Measurements from ENCODE around the gene ANKMY1.

ANKMY1 gene

GRCh38 chr2:240451791-240452461 is 105.9 kb downstream of the ANKMY1 start:
- no peak overlapping the region for H2AFZ ChIP-seq (ENCODE audit: low read depth, low read length)
- TF ChIP-seq CTCF (IDR thresholded peaks at IDR 0.05; ENCODE audit: low read depth, low read length) = no peak
- TF ChIP-seq EZH2phosphoT487 (IDR thresholded peaks at IDR 0.05; ENCODE audit: low read depth) = no peak
- no peaks in the 10 kb centered on the region for H3K79me2 ChIP-seq (ENCODE audit: low read length)
- H3K36me3 ChIP-seq (replicated peaks; ENCODE audit: low read depth, low read length) = no peaks in the 10 kb centered on the region
- no peaks in the 10 kb centered on the region for H3K4me1 ChIP-seq (ENCODE audit: low read length)
- no peak overlapping the region for H3K4me2 ChIP-seq (ENCODE audit: low read length)
- H3K9me3 ChIP-seq (ENCODE audit: insufficient read depth, low read length) = no peaks in the 10 kb centered on the region
- no peaks in the 10 kb centered on the region for H3K27me3 ChIP-seq (ENCODE audit: low read depth, low read length)
- no peaks in the 10 kb centered on the region for H4K20me1 ChIP-seq (ENCODE audit: insufficient read depth, low read length)
- H3K4me3 ChIP-seq (ENCODE audit: low read length) = no peak overlapping the region
- H3K27ac ChIP-seq (ENCODE audit: low read length) = no peak overlapping the region
- H3K9ac ChIP-seq (ENCODE audit: low read length) = no peak overlapping the region

GRCh38 chr2:240451108-240451611 is 106.6 kb downstream of the ANKMY1 start:
- Histone ChIP-seq H3K9ac (ENCODE audit: low read length) (no peak overlapping the region), H3K4me3 (ENCODE audit: low read length) (no peak overlapping the region), H3K36me3 (replicated peaks; ENCODE audit: low read depth, low read length) (no peaks in the 10 kb centered on the region), H4K20me1 (ENCODE audit: insufficient read depth, low read length) (no peaks in the 10 kb centered on the region), H3K27me3 (ENCODE audit: low read depth, low read length) (no peaks in the 10 kb centered on the region), H3K4me1 (ENCODE audit: low read length) (no peaks in the 10 kb centered on the region), H2AFZ (ENCODE audit: low read depth, low read length) (no peak overlapping the region), H3K9me3 (ENCODE audit: insufficient read depth, low read length) (no peaks in the 10 kb centered on the region), H3K79me2 (ENCODE audit: low read length) (no peaks in the 10 kb centered on the region), H3K4me2 (ENCODE audit: low read length) (no peak overlapping the region), H3K27ac (ENCODE audit: low read length) (no peak overlapping the region)
- TF ChIP-seq EZH2phosphoT487 (IDR thresholded peaks at IDR 0.05; ENCODE audit: low read depth) = no peak
- no peak for TF ChIP-seq CTCF (IDR thresholded peaks at IDR 0.05; ENCODE audit: low read depth, low read length)

- TF ChIP-seq EZH2phosphoT487 (IDR thresholded peaks at IDR 0.05; ENCODE audit: low read depth) (no peak), CTCF (IDR thresholded peaks at IDR 0.05; ENCODE audit: low read depth, low read length) (no peak)
- no peaks in the 10 kb centered on the region for H3K79me2 ChIP-seq (ENCODE audit: low read length)
Observed at GRCh38 chr2:240450532-240451107, 107.2 kb downstream of the ANKMY1 start.

GRCh38 chr2:240449764-240450531 is 107.8 kb downstream of the ANKMY1 start:
- TF ChIP-seq EZH2phosphoT487 (IDR thresholded peaks at IDR 0.05; ENCODE audit: low read depth) = no peak
- TF ChIP-seq CTCF (IDR thresholded peaks at IDR 0.05; ENCODE audit: low read depth, low read length) = no peak
- no peak overlapping the region for H3K4me2 ChIP-seq (ENCODE audit: low read length)
- H4K20me1 ChIP-seq (ENCODE audit: insufficient read depth, low read length) = no peaks in the 10 kb centered on the region
- no peak overlapping the region for H3K4me3 ChIP-seq (ENCODE audit: low read length)
- no peaks in the 10 kb centered on the region for H3K27me3 ChIP-seq (ENCODE audit: low read depth, low read length)
- H3K79me2 ChIP-seq (ENCODE audit: low read length) = no peaks in the 10 kb centered on the region
- H2AFZ ChIP-seq (ENCODE audit: low read depth, low read length) = no peak overlapping the region
- H3K4me1 ChIP-seq (ENCODE audit: low read length) = no peaks in the 10 kb centered on the region
- H3K9me3 ChIP-seq (ENCODE audit: insufficient read depth, low read length) = no peaks in the 10 kb centered on the region
- no peak overlapping the region for H3K27ac ChIP-seq (ENCODE audit: low read length)
- H3K36me3 ChIP-seq (replicated peaks; ENCODE audit: low read depth, low read length) = no peaks in the 10 kb centered on the region
- no peak overlapping the region for H3K9ac ChIP-seq (ENCODE audit: low read length)

More at GRCh38 chr2:240450532-240451107, 107.2 kb downstream of the ANKMY1 start:
- H3K4me2 ChIP-seq (ENCODE audit: low read length) = no peak overlapping the region
- no peak overlapping the region for H3K9ac ChIP-seq (ENCODE audit: low read length)
- H3K27ac ChIP-seq (ENCODE audit: low read length) = no peak overlapping the region
- no peaks in the 10 kb centered on the region for H3K27me3 ChIP-seq (ENCODE audit: low read depth, low read length)
- no peaks in the 10 kb centered on the region for H3K36me3 ChIP-seq (replicated peaks; ENCODE audit: low read depth, low read length)
- H3K4me1 ChIP-seq (ENCODE audit: low read length) = no peaks in the 10 kb centered on the region
- no peak overlapping the region for H2AFZ ChIP-seq (ENCODE audit: low read depth, low read length)
- no peaks in the 10 kb centered on the region for H3K9me3 ChIP-seq (ENCODE audit: insufficient read depth, low read length)
- H3K4me3 ChIP-seq (ENCODE audit: low read length) = no peak overlapping the region
- H4K20me1 ChIP-seq (ENCODE audit: insufficient read depth, low read length) = no peaks in the 10 kb centered on the region

All from OCI-LY3 (cell line).